Neural cell (in vitro differentiated cells): Measurements from ENCODE around the gene RHEX. TPM values are rescaled to one million over a fixed set of nuclear protein-coding genes. Genes with fewer than 3 reads are reported as not detected.

ENCODE experiments used
- H2AFZ ChIP-seq: fragments of 200-600, 300-800 bp; sonication (generic), shearing (Covaris generic); 2 replicates; pipeline ENCODE4 v1.6.0; 2014; ENCODE audit warnings: low read depth, mild to moderate bottlenecking, antibody characterized with exemption, low read length, moderate library complexity
- H3F3A ChIP-seq: fragments of 200-600 bp; shearing (Covaris generic); 2 replicates; pipeline ENCODE4 v1.6.1; 2016; ENCODE audit warnings: mild to moderate bottlenecking, moderate library complexity, mixed read lengths, antibody characterized with exemption, low read length; ENCODE audit not compliant: insufficient read depth, poor library complexity, severe bottlenecking
- H3K27ac ChIP-seq: fragments of 200-600, 300-800 bp; sonication (generic), shearing (Covaris generic); 2 replicates; pipeline ENCODE4 v1.5.1; 2014; ENCODE audit warnings: mild to moderate bottlenecking, low read length, moderate library complexity
- H3K27me3 ChIP-seq: fragments of 300-800, 200-600 bp; sonication (generic), shearing (Covaris generic); 2 replicates; pipeline ENCODE4 v1.6.0; 2014; ENCODE audit warnings: mild to moderate bottlenecking, low read depth, low read length, moderate library complexity; ENCODE audit not compliant: insufficient read depth
- H3K36me3 ChIP-seq: fragments of 300-800, 200-600 bp; sonication (generic), shearing (Covaris generic); 2 replicates; pipeline ENCODE4 v1.5.1; 2014; ENCODE audit warnings: mild to moderate bottlenecking, antibody characterized with exemption, low read length, moderate library complexity; ENCODE audit not compliant: insufficient read depth
- H3K4me2 ChIP-seq: fragments of 300-800, 200-600 bp; sonication (generic), shearing (Covaris generic); 2 replicates; pipeline ENCODE4 v1.6.0; 2014; ENCODE audit warnings: mild to moderate bottlenecking, low read length
- H3K4me3 ChIP-seq: fragments of 300-800, 200-600 bp; sonication (generic), shearing (Covaris generic); 2 replicates; pipeline ENCODE4 v1.5.1; 2014; ENCODE audit warnings: mild to moderate bottlenecking, low read length, moderate library complexity
- H3K79me2 ChIP-seq: fragments of 200-600 bp; shearing (Covaris generic); replicated peaks from 2 replicates; pipeline ENCODE4 v1.6.0; 2014; ENCODE audit warnings: mild to moderate bottlenecking, low read length, moderate library complexity; ENCODE audit not compliant: insufficient read depth
- H3K9ac ChIP-seq: fragments of 300-800, 200-600 bp; sonication (generic), shearing (Covaris generic); 2 replicates; pipeline ENCODE4 v1.6.1; 2016; ENCODE audit warnings: mild to moderate bottlenecking, low read length, mixed read lengths
- H3K9me2 ChIP-seq: fragments of 200-600 bp; shearing (Covaris generic); 2 replicates; pipeline ENCODE4 v1.6.1; 2016; ENCODE audit warnings: mild to moderate bottlenecking, low read length, mixed read lengths; ENCODE audit not compliant: insufficient read depth
- H3K9me3 ChIP-seq: fragments of 200-600, 300-800 bp; sonication (generic), shearing (Covaris generic); 2 replicates; pipeline ENCODE4 v1.6.1; 2016; ENCODE audit warnings: mild to moderate bottlenecking, mixed run types, low read length, moderate library complexity, mixed read lengths
- H4K20me1 ChIP-seq: fragments of 200-600 bp; shearing (Covaris generic); 2 replicates; pipeline ENCODE4 v1.6.1; 2016; ENCODE audit warnings: mild to moderate bottlenecking, mixed run types; ENCODE audit not compliant: insufficient read depth
- CTCF ChIP-seq: fragments of 450-650 bp; IDR thresholded peaks from 2 replicates; pipeline ENCODE4 v1.5.1; 2014; ENCODE audit warnings: antibody characterized with exemption, mild to moderate bottlenecking, moderate library complexity; ENCODE audit not compliant: poor library complexity, severe bottlenecking
- EP300 ChIP-seq: fragments of 450-650 bp; conservative IDR thresholded peaks from 2 replicates; pipeline ENCODE4 v1.6.1; 2014; ENCODE audit warnings: antibody characterized with exemption, mild to moderate bottlenecking, moderate library complexity; ENCODE audit not compliant: poor library complexity, severe bottlenecking
- EZH2 ChIP-seq: fragments of 200-600, 300-800 bp; shearing (Covaris generic), sonication (generic); IDR thresholded peaks from 2 replicates; pipeline ENCODE4 v1.6.1; 2014; ENCODE audit warnings: antibody characterized with exemption, low read length, borderline replicate concordance, mild to moderate bottlenecking; ENCODE audit not compliant: insufficient read depth, poor library complexity, severe bottlenecking
- MXI1 ChIP-seq: fragments of 450-650 bp; conservative IDR thresholded peaks from 2 replicates; pipeline ENCODE4 v1.6.1; 2014; ENCODE audit warnings: antibody characterized with exemption, mild to moderate bottlenecking; ENCODE audit not compliant: poor library complexity, severe bottlenecking
- POLR2AphosphoS5 ChIP-seq: IDR thresholded peaks from 2 replicates; pipeline ENCODE4 v1.6.1; 2012
- RAD21 ChIP-seq: fragments of 450-650 bp; conservative IDR thresholded peaks from 2 replicates; pipeline ENCODE4 v1.6.1; 2014; ENCODE audit warnings: antibody characterized with exemption, mild to moderate bottlenecking, moderate library complexity
- REST ChIP-seq: IDR thresholded peaks from 2 replicates; pipeline ENCODE4 v1.6.1; 2012; ENCODE audit warnings: borderline replicate concordance
- SMC3 ChIP-seq: fragments of 450-650 bp; conservative IDR thresholded peaks from 2 replicates; pipeline ENCODE4 v1.6.1; 2014; ENCODE audit warnings: antibody characterized with exemption, mild to moderate bottlenecking, moderate library complexity; ENCODE audit not compliant: poor library complexity
- TAF1 ChIP-seq: IDR thresholded peaks from 2 replicates; pipeline ENCODE4 v1.6.1; 2012; ENCODE audit warnings: low read depth
- polyA plus RNA-seq: library from polyadenylated mRNA; depleted of rRNA; stranded (reverse); fragments of >200 nt; gene quantifications from 2 replicates; pipeline ENCODE4 v1.2.3, GENCODE V29; 2014

The RHEX gene
- polyA plus RNA-seq, 1 donor from 2014 or later, result not detected

GRCh38 chr1:206121269-206121668 is 68.3 kb downstream of the RHEX start:
- peaks cover 21% of the 10 kb centered on the region for H3K27me3 ChIP-seq
- no peaks in the 10 kb centered on the region for H3F3A ChIP-seq
- no peaks in the 10 kb centered on the region for H4K20me1 ChIP-seq
- no peak overlapping the region for H3K4me2 ChIP-seq
- no peaks in the 10 kb centered on the region for H3K36me3 ChIP-seq
- no peak overlapping the region for H2AFZ ChIP-seq
- H3K9me2 ChIP-seq, result no peaks in the 10 kb centered on the region
- H3K9ac ChIP-seq, result no peak overlapping the region
- TF ChIP-seq EZH2 (no peak), REST (no peak), RAD21 (no peak), SMC3 (no peak), MXI1 (no peak), CTCF (no peak), TAF1 (no peak), EP300 (no peak), POLR2AphosphoS5 (no peak)
- no peak overlapping the region for H3K4me3 ChIP-seq
- no peaks in the 10 kb centered on the region for H3K79me2 ChIP-seq
- H3K27ac ChIP-seq, result no peak overlapping the region
- H3K9me3 ChIP-seq, result no peaks in the 10 kb centered on the region

GRCh38 chr1:206122686-206123085 is 69.7 kb downstream of the RHEX start:
- TF ChIP-seq EZH2 (no peak), TAF1 (no peak), EP300 (no peak), REST (no peak)
- no peaks in the 10 kb centered on the region for H3K9me3 ChIP-seq
- H3K4me3 ChIP-seq, result no peak overlapping the region
- no peaks in the 10 kb centered on the region for H4K20me1 ChIP-seq
- H3K27ac ChIP-seq, result no peak overlapping the region
- H2AFZ ChIP-seq, result no peak overlapping the region
- H3K9me2 ChIP-seq, result no peaks in the 10 kb centered on the region
- no peaks in the 10 kb centered on the region for H3K36me3 ChIP-seq
- peaks cover 7% of the 10 kb centered on the region for H3K27me3 ChIP-seq
- H3K79me2 ChIP-seq, result no peaks in the 10 kb centered on the region
- no peak overlapping the region for H3K9ac ChIP-seq
- no peaks in the 10 kb centered on the region for H3F3A ChIP-seq
- H3K4me2 ChIP-seq, result no peak overlapping the region
